NCI-H2227 (cell line): ENCODE results near the gene ELOF1.
"Not testable (repeated sequence)": the region's sequence is repeated elsewhere in the genome, so short reads cannot be mapped to it uniquely, and the experiment has no call there.

Experiments
- DNase-seq: peaks from one replicate; lab custom pipeline; 2025; ENCODE audit not compliant: unreplicated experiment; lab: John Stamatoyannopoulos, UW

ELOF1 gene

GRCh38 chr19:11558881-11559828 is at the start of gene ELOF1:
Gene ELOF1 (minus strand): TSS chr19:11559230. CDS start chr19:11554347, 4,883 bp downstream.
- DNase-seq: peak; percentile 96

GRCh38 chr19:11606484-11606883 is 47.5 kb upstream of the ELOF1 start:
- no peak for DNase-seq

GRCh38 chr19:11599704-11600103 is 40.7 kb upstream of the ELOF1 start:
- DNase-seq: not testable (repeated sequence)

- DNase-seq: no peak
These were observed 39.7 kb upstream of the ELOF1 start for GRCh38 chr19:11598746-11599145.

GRCh38 chr19:11598103-11598483 is 39.1 kb upstream of the ELOF1 start:
- peak; percentile 31 for DNase-seq

GRCh38 chr19:11597202-11598102 is 38.4 kb upstream of the ELOF1 start, which contains the start of gene ZNF627:
Gene ZNF627 (plus strand): TSS chr19:11597483. CDS start chr19:11597628, 145 bp downstream.
- DNase-seq: peak; percentile 94

- no peak for DNase-seq
These were observed 37.1 kb upstream of the ELOF1 start for GRCh38 chr19:11596156-11596555.

- DNase-seq: no peak
These were observed 35.1 kb upstream of the ELOF1 start for GRCh38 chr19:11594084-11594483.

- no peak for DNase-seq
These were observed 29.1 kb upstream of the ELOF1 start for GRCh38 chr19:11587975-11588631.

GRCh38 chr19:11587302-11587974 is 28.4 kb upstream of the ELOF1 start:
- DNase-seq: peak; percentile 63

GRCh38 chr19:11586331-11586730 is 27.3 kb upstream of the ELOF1 start:
- no peak for DNase-seq

GRCh38 chr19:11581740-11582139 is 22.7 kb upstream of the ELOF1 start:
- DNase-seq: peak; percentile 15

- DNase-seq: no peak
These were observed 21.1 kb upstream of the ELOF1 start for GRCh38 chr19:11580116-11580515.

GRCh38 chr19:11578258-11579142 is 19.5 kb upstream of the ELOF1 start:
- DNase-seq: peak; percentile 5

- no peak for DNase-seq
These were observed 18.6 kb upstream of the ELOF1 start, which contains the start of gene ACP5 for GRCh38 chr19:11577451-11578257. Gene ACP5 (minus strand): TSS chr19:11577645. CDS start chr19:11577317, 328 bp downstream.

- no peak for DNase-seq
These were observed 17.2 kb upstream of the ELOF1 start for GRCh38 chr19:11576227-11576626.

- DNase-seq: no peak
These were observed 15.7 kb upstream of the ELOF1 start for GRCh38 chr19:11574689-11575088.

- DNase-seq: not testable (repeated sequence)
These were observed 14.7 kb upstream of the ELOF1 start for GRCh38 chr19:11573763-11574162.
